Activated CD8-positive, alpha-beta T cell treated with anti-CD3 and anti-CD28 coated beads, Interleukin-2, amount 10 ng/mL, durations not matched to agents 7 days and 5 days (primary cell): ENCODE results near the gene PLD1. TPM values are rescaled to one million over a fixed set of nuclear protein-coding genes. Genes with fewer than 3 reads are reported as not detected.

ENCODE experiments used
- ATAC-seq: fragments of 150-1000 bp; cut with Tn5 transposase; one replicate; pipeline ENCODE4 v1.10.0; 2021; ENCODE audit warnings: moderate library complexity
- CTCF ChIA-PET: fragments of 350-600 bp; sonication (Branson Sonifier 250); formaldehyde crosslinking; loops from one replicate; lab custom pipeline; 2021; ENCODE audit warnings: antibody characterized with exemption; lab: Charles Lee
- POLR2A ChIA-PET: fragments of 350-600 bp; sonication (Branson Sonifier 250); formaldehyde crosslinking; loops from one replicate; lab custom pipeline; 2021; ENCODE audit warnings: antibody characterized with exemption; lab: Charles Lee
- DNase-seq: peaks from one replicate; pipeline ENCODE4 v3.0.0-alpha.2; 2020
- H3K27ac Mint-ChIP-seq: one replicate; pipeline ENCODE4 v1.8.0; 2021; ENCODE audit warnings: mild to moderate bottlenecking, mixed read lengths
- H3K27me3 Mint-ChIP-seq: one replicate; pipeline ENCODE4 v1.8.0; 2021; ENCODE audit warnings: low read depth, mixed read lengths
- H3K36me3 Mint-ChIP-seq: one replicate; pipeline ENCODE4 v1.8.0; 2021; ENCODE audit warnings: low read depth, mixed read lengths
- H3K4me1 Mint-ChIP-seq: one replicate; pipeline ENCODE4 v1.8.0; 2021; ENCODE audit warnings: low read depth, mixed read lengths
- H3K4me3 Mint-ChIP-seq: one replicate; pipeline ENCODE4 v1.8.0; 2021; ENCODE audit warnings: mild to moderate bottlenecking, mixed read lengths
- H3K9me3 Mint-ChIP-seq: one replicate; pipeline ENCODE4 v1.8.0; 2022; ENCODE audit warnings: mixed read lengths; ENCODE audit not compliant: insufficient read depth
- total RNA-seq, 2 experiments: library from RNA; stranded (reverse); gene quantifications; one replicate each; pipeline ENCODE4 v1.2.3, GENCODE V29; 2021

Gene PLD1
- total RNA-seq, 2 experiments from 2014 or later, result 0.29 to 1.1 TPM

GRCh38 chr3:171654809-171655208, 155.5 kb downstream of the PLD1 start:
- no peak overlapping the region for H3K4me3 Mint-ChIP-seq
- ATAC-seq (no peak), DNase-seq (no peak)
- peaks cover 6% of the 10 kb centered on the region for H3K27me3 Mint-ChIP-seq
- peaks cover 2% of the 10 kb centered on the region for H3K4me1 Mint-ChIP-seq
- ChIA-PET POLR2A (no interaction called here), CTCF (no interaction called here)
- no peaks in the 10 kb centered on the region for H3K9me3 Mint-ChIP-seq
- no peak overlapping the region for H3K27ac Mint-ChIP-seq
- no peaks in the 10 kb centered on the region for H3K36me3 Mint-ChIP-seq

DNA sequence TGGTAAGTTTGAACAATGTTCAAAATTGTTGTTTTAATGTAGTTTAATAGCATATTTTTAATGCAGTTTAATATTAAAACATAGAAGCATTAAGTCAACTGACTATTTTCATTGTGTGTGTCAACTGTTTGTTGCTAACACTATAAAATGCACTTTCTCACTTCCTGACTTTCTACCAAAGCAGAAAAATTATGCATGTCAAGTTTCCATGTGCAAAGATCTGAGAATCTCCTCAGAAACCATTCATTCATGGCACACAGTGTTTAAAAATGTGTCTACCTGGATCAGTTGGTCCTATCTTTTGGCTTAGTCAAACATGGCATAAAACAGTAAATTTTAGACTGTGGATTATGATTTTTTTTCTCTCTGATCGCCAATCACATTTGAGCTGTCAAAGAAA, 156.0 kb downstream of the PLD1 start:
- H3K4me1 Mint-ChIP-seq, result peaks cover 2% of the 10 kb centered on the region
- H3K27ac Mint-ChIP-seq, result no peak overlapping the region
- no peak for DNase-seq
- H3K36me3 Mint-ChIP-seq, result no peaks in the 10 kb centered on the region
- ATAC-seq, result no peak
- ChIA-PET CTCF (no interaction called here), POLR2A (no interaction called here)
- no peaks in the 10 kb centered on the region for H3K9me3 Mint-ChIP-seq
- no peak overlapping the region for H3K4me3 Mint-ChIP-seq
- peaks cover 6% of the 10 kb centered on the region for H3K27me3 Mint-ChIP-seq

GRCh38 chr3:171653701-171654100, 156.6 kb downstream of the PLD1 start:
- no peaks in the 10 kb centered on the region for H3K36me3 Mint-ChIP-seq
- H3K9me3 Mint-ChIP-seq, result no peaks in the 10 kb centered on the region
- H3K27ac Mint-ChIP-seq, result no peak overlapping the region

GRCh38 chr3:171652932-171653331, 157.4 kb downstream of the PLD1 start:
- DNase-seq (no peak), ATAC-seq (no peak)
- no peaks in the 10 kb centered on the region for H3K36me3 Mint-ChIP-seq
- H3K4me3 Mint-ChIP-seq, result no peak overlapping the region
- no peak overlapping the region for H3K27ac Mint-ChIP-seq
- POLR2A ChIA-PET, result no interaction called here
- H3K4me1 Mint-ChIP-seq, result peaks cover 2% of the 10 kb centered on the region
- H3K27me3 Mint-ChIP-seq, result peaks cover 2% of the 10 kb centered on the region
- H3K9me3 Mint-ChIP-seq, result no peaks in the 10 kb centered on the region
- CTCF ChIA-PET, result interaction anchor here (1.4 to 1.6 kb wide), 2 partner anchors 119 to 688 kb away, joined by 3 to 5 read pairs; no protein-coding TSS in a partner anchor

More at GRCh38 chr3:171653701-171654100, 156.6 kb downstream of the PLD1 start:
- DNase-seq, result no peak
- Mint-ChIP-seq H3K4me1 (peaks cover 2% of the 10 kb centered on the region), H3K27me3 (peaks cover 4% of the 10 kb centered on the region), H3K4me3 (no peak overlapping the region)
- ATAC-seq, result no peak
- ChIA-PET POLR2A (no interaction called here), CTCF (interaction anchor here (1.4 to 1.6 kb wide), 2 partner anchors 118 to 687 kb away, joined by 3 to 5 read pairs; no protein-coding TSS in a partner anchor)

DNA sequence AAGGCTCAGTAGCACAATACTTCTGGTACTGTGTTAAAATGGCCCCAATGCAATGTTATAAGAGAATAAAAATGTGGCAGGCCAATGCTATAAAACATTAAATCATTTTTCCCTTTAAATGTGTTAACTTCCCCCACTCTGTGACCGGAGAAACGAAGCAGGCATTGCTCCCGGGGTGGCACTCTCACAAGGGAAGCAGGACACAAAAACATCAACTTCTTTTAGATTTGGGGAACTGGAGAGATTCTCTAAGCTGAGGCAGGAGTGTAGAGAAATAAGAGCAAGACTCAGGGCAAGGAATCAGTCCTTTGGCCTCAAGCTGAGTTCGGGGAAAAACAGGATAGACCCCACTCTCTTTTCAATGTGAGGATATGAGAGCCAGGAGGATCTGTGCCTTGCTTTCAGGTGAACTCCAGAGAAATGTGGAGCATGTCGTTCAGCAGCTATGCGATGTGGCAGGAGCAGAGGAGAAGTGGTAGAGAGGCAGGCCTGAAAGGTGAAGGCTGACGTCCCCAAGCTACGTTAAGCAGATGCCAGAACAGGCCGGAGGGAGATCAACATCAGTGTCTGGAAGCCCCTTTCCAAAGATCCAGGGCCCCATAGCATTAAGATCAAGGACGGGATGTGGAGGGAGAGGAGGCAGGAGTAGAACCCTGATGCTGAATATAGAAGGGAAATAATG, 160.2 kb downstream of the PLD1 start:
- Mint-ChIP-seq H3K27me3 (peaks cover 6% of the 10 kb centered on the region), H3K4me1 (peaks cover 2% of the 10 kb centered on the region), H3K4me3 (no peak overlapping the region), H3K27ac (no peak overlapping the region), H3K36me3 (no peaks in the 10 kb centered on the region), H3K9me3 (no peaks in the 10 kb centered on the region)
- ChIA-PET CTCF (interaction anchor here (1.1 to 1.8 kb wide), 3 partner anchors 8 to 122 kb away, joined by 3 to 5 read pairs (median 3); no protein-coding TSS in a partner anchor), POLR2A (no interaction called here)
- DNase-seq, result no peak
- no peak for ATAC-seq

- Mint-ChIP-seq H3K9me3 (no peaks in the 10 kb centered on the region), H3K4me3 (no peak overlapping the region), H3K36me3 (no peaks in the 10 kb centered on the region), H3K4me1 (peaks cover 2% of the 10 kb centered on the region), H3K27me3 (peaks cover 6% of the 10 kb centered on the region), H3K27ac (no peak overlapping the region)
- ChIA-PET POLR2A (no interaction called here), CTCF (interaction anchor here (1.1 to 1.8 kb wide), 2 partner anchors 9 to 123 kb away, joined by 3 to 5 read pairs; no protein-coding TSS in a partner anchor)
- no peak for DNase-seq
- no peak for ATAC-seq
Observed at GRCh38 chr3:171649267-171649666, 161.0 kb downstream of the PLD1 start.

DNA sequence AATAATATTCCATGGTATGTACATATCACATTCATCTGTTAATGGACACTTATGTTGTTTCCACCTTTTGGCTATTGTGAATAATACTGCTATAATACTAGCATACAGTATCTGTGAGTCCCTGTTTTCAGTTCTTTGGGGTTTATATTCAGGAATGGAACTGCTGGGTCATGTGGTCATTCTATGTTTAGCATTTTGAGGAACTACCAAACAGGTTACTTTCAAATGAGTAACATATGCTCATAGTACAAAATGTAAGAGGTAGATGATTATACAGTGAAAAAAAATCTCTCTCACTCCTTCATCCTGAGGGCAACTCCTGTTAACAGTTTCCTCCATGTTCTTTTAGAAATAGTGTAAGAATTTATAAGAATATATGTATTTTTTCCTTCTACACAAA, 162.2 kb downstream of the PLD1 start:
- ATAC-seq, result no peak
- no peaks in the 10 kb centered on the region for H3K36me3 Mint-ChIP-seq
- no peak overlapping the region for H3K4me3 Mint-ChIP-seq
- DNase-seq, result no peak
- ChIA-PET POLR2A (no interaction called here), CTCF (no interaction called here)
- H3K27me3 Mint-ChIP-seq, result peaks cover 6% of the 10 kb centered on the region
- H3K9me3 Mint-ChIP-seq, result no peaks in the 10 kb centered on the region
- H3K4me1 Mint-ChIP-seq, result peaks cover 2% of the 10 kb centered on the region
- H3K27ac Mint-ChIP-seq, result no peak overlapping the region

DNA sequence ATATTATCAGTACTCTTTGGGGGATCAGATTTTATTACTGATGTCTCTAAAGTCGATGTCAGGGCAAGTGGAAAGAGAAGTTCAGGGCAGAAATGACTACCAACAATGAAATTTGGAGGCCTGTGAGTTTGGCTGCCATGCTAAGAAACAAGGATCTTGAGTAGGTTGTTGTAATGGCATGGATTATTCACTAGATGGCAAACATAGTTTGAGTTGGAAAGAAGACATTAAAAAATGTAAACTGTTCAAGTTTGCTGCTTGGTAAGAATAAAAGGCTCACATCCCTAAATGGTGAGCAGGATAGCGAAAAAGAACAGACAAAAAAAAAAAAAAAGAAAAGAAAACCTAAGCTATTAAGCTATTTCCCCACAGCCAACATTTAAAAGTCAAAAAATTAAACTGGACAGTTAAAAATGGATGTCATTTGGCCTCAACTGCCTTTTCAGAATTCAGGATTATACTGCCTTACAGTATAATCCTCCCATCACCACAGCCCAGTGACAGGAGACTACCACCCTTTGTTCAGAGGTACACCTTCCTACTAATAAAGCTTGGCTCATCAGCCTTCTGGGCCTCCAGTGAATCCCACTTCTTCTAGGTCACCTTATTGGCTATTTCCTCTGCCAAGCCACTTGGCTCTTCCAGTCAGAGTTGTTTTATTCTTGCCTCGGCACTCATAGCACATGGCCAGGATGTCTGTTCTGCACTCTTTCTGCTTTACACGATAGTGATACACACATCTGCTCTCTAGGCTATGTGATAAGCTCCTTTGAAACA, 163.7 kb downstream of the PLD1 start:
- H3K4me1 Mint-ChIP-seq, result peaks cover 2% of the 10 kb centered on the region
- ChIA-PET CTCF (interaction anchor here (0.9 to 4.4 kb wide), 3 partner anchors 29 to 695 kb away, joined by 3 to 28 read pairs (median 3); no protein-coding TSS in a partner anchor), POLR2A (no interaction called here)
- ATAC-seq (no peak), DNase-seq (no peak)
- peaks cover 8% of the 10 kb centered on the region for H3K27me3 Mint-ChIP-seq
- no peak overlapping the region for H3K27ac Mint-ChIP-seq
- no peak overlapping the region for H3K4me3 Mint-ChIP-seq
- H3K36me3 Mint-ChIP-seq, result no peaks in the 10 kb centered on the region
- H3K9me3 Mint-ChIP-seq, result no peaks in the 10 kb centered on the region

GRCh38 chr3:171644681-171645080, 165.6 kb downstream of the PLD1 start:
- Mint-ChIP-seq H3K27ac (no peak overlapping the region), H3K9me3 (no peaks in the 10 kb centered on the region)
- CTCF ChIA-PET, result interaction anchor here (1.2 to 4.4 kb wide), 5 partner anchors 122 to 697 kb away, joined by 3 to 28 read pairs (median 4); no protein-coding TSS in a partner anchor

DNA sequence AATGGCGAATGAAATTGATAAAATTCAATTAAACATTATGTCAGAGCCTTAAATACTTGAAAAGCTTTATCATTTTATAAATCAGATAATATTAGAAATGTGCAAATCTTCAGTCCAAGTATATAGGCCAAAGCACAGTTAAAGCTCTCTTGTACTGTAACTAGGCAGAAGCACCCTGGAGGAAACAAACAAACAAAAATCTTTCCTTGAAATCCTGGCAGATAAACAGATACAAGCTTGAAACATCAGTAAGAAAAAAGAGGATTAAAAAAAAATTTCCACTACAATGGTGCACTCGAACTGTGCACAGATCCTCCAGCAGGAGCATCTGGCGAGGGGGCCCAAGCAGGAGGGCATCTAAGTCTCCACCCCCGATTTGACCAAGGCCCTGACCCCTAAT, 166.6 kb downstream of the PLD1 start:
- H3K27ac Mint-ChIP-seq, result no peak overlapping the region
- ChIA-PET CTCF (interaction anchor here (1.5 to 4.4 kb wide), 2 partner anchors 128 to 698 kb away, joined by 8 to 28 read pairs; no protein-coding TSS in a partner anchor), POLR2A (no interaction called here)
- no peaks in the 10 kb centered on the region for H3K36me3 Mint-ChIP-seq
- H3K9me3 Mint-ChIP-seq, result no peaks in the 10 kb centered on the region
- H3K4me3 Mint-ChIP-seq, result no peak overlapping the region
- peaks cover 10% of the 10 kb centered on the region for H3K27me3 Mint-ChIP-seq
- H3K4me1 Mint-ChIP-seq, result no peaks in the 10 kb centered on the region
- ATAC-seq, result no peak
- DNase-seq, result no peak

More at GRCh38 chr3:171644681-171645080, 165.6 kb downstream of the PLD1 start:
- peaks cover 10% of the 10 kb centered on the region for H3K27me3 Mint-ChIP-seq
- POLR2A ChIA-PET, result no interaction called here
- DNase-seq (no peak), ATAC-seq (no peak)
- H3K4me1 Mint-ChIP-seq, result no peaks in the 10 kb centered on the region
- no peak overlapping the region for H3K4me3 Mint-ChIP-seq
- no peaks in the 10 kb centered on the region for H3K36me3 Mint-ChIP-seq

DNA sequence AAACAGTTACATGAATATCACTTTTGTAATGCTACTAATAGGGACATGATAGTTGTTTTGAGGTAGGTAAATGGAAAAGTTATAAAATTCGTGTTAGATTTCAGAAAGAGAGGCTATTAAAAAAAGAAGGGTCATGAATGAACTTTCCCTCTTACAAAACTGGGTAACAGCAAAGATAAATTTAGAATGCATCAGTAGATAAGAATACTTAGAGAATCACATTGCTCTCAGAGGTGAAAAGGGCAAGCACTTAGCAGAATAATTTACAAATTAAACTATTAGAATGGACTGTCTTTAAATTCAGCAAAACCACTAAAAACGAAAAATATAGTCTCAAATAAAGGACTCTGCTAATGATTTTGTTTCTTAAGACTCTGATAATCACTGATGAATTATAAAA, 167.2 kb downstream of the PLD1 start:
- no peaks in the 10 kb centered on the region for H3K9me3 Mint-ChIP-seq
- no peak overlapping the region for H3K4me3 Mint-ChIP-seq
- no peak overlapping the region for H3K27ac Mint-ChIP-seq
- no peaks in the 10 kb centered on the region for H3K36me3 Mint-ChIP-seq
- ATAC-seq, result no peak
- ChIA-PET POLR2A (no interaction called here), CTCF (interaction anchor here (4.4 kb wide), 1 partner anchor 129 kb away, joined by 28 read pairs; no protein-coding TSS in a partner anchor)
- no peak for DNase-seq
- no peaks in the 10 kb centered on the region for H3K4me1 Mint-ChIP-seq
- peaks cover 9% of the 10 kb centered on the region for H3K27me3 Mint-ChIP-seq
